GM12878 (cell line): ENCODE results near the gene ICE2. TPM values are rescaled to one million over a fixed set of nuclear protein-coding genes. Genes with fewer than 3 reads are reported as not detected.

Source experiments
- ATAC-seq: fragments of 200-7000 bp; cut with Tn5 transposase; 3 replicates; pipeline ENCODE4 v1.9.1; 2020; ENCODE audit warnings: mild to moderate bottlenecking, moderate library complexity
- BruUV-seq: library from RNA; stranded (reverse); fragments of 400-500 nt; replicated peaks from 2 replicates; lab custom pipeline; 2021; lab: Mats Ljungman, UMichigan
- CTCF ChIA-PET: fragments of 300-600 bp; sonication (Branson Sonifier 250); formaldehyde crosslinking; extraction: SDS; loops from one replicate; lab custom pipeline; 2021; ENCODE audit warnings: inconsistent platforms; lab: Yijun Ruan, JAX
- POLR2A ChIA-PET: fragments of 350-600 bp; formaldehyde crosslinking; extraction: SDS; loops from one replicate; lab custom pipeline; 2021; ENCODE audit warnings: inconsistent platforms; lab: Charles Lee
- RAD21 ChIA-PET: fragments of 300-600 bp; sonication (Branson Sonifier 250); formaldehyde crosslinking; loops from one replicate; lab custom pipeline; 2023; ENCODE audit warnings: antibody characterized with exemption; ENCODE audit not compliant: unreplicated experiment; lab: Charles Lee
- SMC1A ChIA-PET: fragments of 300-600 bp; sonication (Branson Sonifier 250); formaldehyde crosslinking; loops from one replicate; lab custom pipeline; 2023; ENCODE audit not compliant: unreplicated experiment, uncharacterized antibody; lab: Charles Lee
- DNase-seq: peaks from one replicate; pipeline ENCODE4 v3.0.0-alpha.2; 2011; ENCODE audit warnings: low read depth, low spot score
- FAIRE-seq: peaks from 3 replicates; lab custom pipeline; 2011; peaks lifted over from hg19 to GRCh38; lab: Jason Lieb, UNC
- H2AFZ ChIP-seq: 2 replicates; pipeline ENCODE4 v1.6.0; 2011; ENCODE audit warnings: low read depth, low read length, control low read depth; ENCODE audit not compliant: control insufficient read depth
- H3K27ac ChIP-seq: 2 replicates; pipeline ENCODE4 v1.5.1; 2011; ENCODE audit warnings: control low read depth; ENCODE audit not compliant: control insufficient read depth, insufficient read depth
- H3K27me3 ChIP-seq, 2 experiments: replicated peaks in 1 of 2; 2 replicates each; pipeline versions ENCODE4 v1.6.0 to v1.6.1; 2011; ENCODE audit warnings: low read length in 1 of 2; ENCODE audit not compliant: control insufficient read depth in 2 of 2, insufficient read depth in 2 of 2
- H3K36me3 ChIP-seq, 2 experiments: 2 replicates each; pipeline ENCODE4 v1.5.1; 2011; ENCODE audit warnings: low read length in 1 of 2; ENCODE audit not compliant: control insufficient read depth in 2 of 2, insufficient read depth in 2 of 2
- H3K4me1 ChIP-seq: 2 replicates; pipeline ENCODE4 v1.6.1; 2011; ENCODE audit warnings: mild to moderate bottlenecking, low read length, moderate library complexity, mixed read lengths; ENCODE audit not compliant: control insufficient read depth, insufficient read depth
- H3K4me2 ChIP-seq: 2 replicates; pipeline ENCODE4 v1.6.0; 2011; ENCODE audit warnings: control low read depth; ENCODE audit not compliant: control insufficient read depth, insufficient read depth
- H3K4me3 ChIP-seq: fragments of 200-600 bp; sonication (generic); 2 replicates; pipeline ENCODE4 v1.5.1; 2016
- H3K79me2 ChIP-seq: 2 replicates; pipeline ENCODE4 v1.6.0; 2011; ENCODE audit warnings: low read length; ENCODE audit not compliant: control insufficient read depth, insufficient read depth
- H3K9ac ChIP-seq: 2 replicates; pipeline ENCODE4 v1.8.0; 2011; ENCODE audit warnings: low read length, control low read depth, mixed read lengths; ENCODE audit not compliant: control insufficient read depth, insufficient read depth
- H3K9me3 ChIP-seq: replicated peaks from 3 replicates; pipeline ENCODE4 v1.5.1; 2011; ENCODE audit warnings: mild to moderate bottlenecking, low read length; ENCODE audit not compliant: control insufficient read depth, insufficient read depth
- H4K20me1 ChIP-seq: 2 replicates; pipeline ENCODE4 v1.6.0; 2011; ENCODE audit not compliant: control insufficient read depth, insufficient read depth
- CREB1 ChIP-seq: IDR thresholded peaks from 2 replicates; pipeline ENCODE4 v1.6.1; 2012; ENCODE audit warnings: low read depth, mild to moderate bottlenecking, inconsistent platforms
- CREM ChIP-seq: IDR thresholded peaks from 2 replicates; pipeline ENCODE4 v1.6.1; 2014; ENCODE audit warnings: antibody characterized with exemption, low read depth
- EZH2 ChIP-seq: IDR thresholded peaks from 2 replicates; pipeline ENCODE4 v1.6.1; 2012; ENCODE audit warnings: low read depth, mild to moderate bottlenecking, control low read depth, inconsistent platforms, low read length, borderline replicate concordance; ENCODE audit not compliant: control insufficient read depth
- IRF5 ChIP-seq: fragments of 450-650 bp; IDR thresholded peaks from 2 replicates; pipeline ENCODE4 v1.6.1; 2017; ENCODE audit warnings: borderline replicate concordance
- KLF5 ChIP-seq: fragments of 450-650 bp; IDR thresholded peaks from 2 replicates; pipeline ENCODE4 v1.6.1; 2014; ENCODE audit warnings: mild to moderate bottlenecking; ENCODE audit not compliant: partially characterized antibody
- LARP7 ChIP-seq: fragments of 450-650 bp; IDR thresholded peaks from 2 replicates; pipeline ENCODE4 v1.6.1; 2017; ENCODE audit warnings: mild to moderate bottlenecking
- MEF2B ChIP-seq: fragments of 450-650 bp; IDR thresholded peaks from 2 replicates; pipeline ENCODE4 v1.6.1; 2018; ENCODE audit warnings: mild to moderate bottlenecking, moderate library complexity; ENCODE audit not compliant: partially characterized antibody, poor library complexity, severe bottlenecking
- MTA2 ChIP-seq: fragments of 450-650 bp; IDR thresholded peaks from 2 replicates; pipeline ENCODE4 v1.6.1; 2016; ENCODE audit warnings: low read depth, mild to moderate bottlenecking, moderate library complexity
- NFYB ChIP-seq: IDR thresholded peaks from 2 replicates; pipeline ENCODE4 v1.6.1; 2011; ENCODE audit warnings: low read depth, mild to moderate bottlenecking, low read length, improper control_type of control experiment, moderate library complexity; ENCODE audit not compliant: insufficient read depth
- PAX5 ChIP-seq: IDR thresholded peaks from 2 replicates; pipeline ENCODE4 v1.6.1; 2011; ENCODE audit warnings: low read depth, low read length, borderline replicate concordance
- SRF ChIP-seq, 2 experiments: IDR thresholded peaks; 2 replicates each; pipeline ENCODE4 v1.6.1; 2011; ENCODE audit warnings: low read depth in 2 of 2, low read length in 2 of 2, mild to moderate bottlenecking in 1 of 2, moderate library complexity in 1 of 2
- TARDBP ChIP-seq: IDR thresholded peaks from 2 replicates; pipeline ENCODE4 v1.6.1; 2016; ENCODE audit warnings: borderline replicate concordance
- TCF3 ChIP-seq: IDR thresholded peaks from 2 replicates; pipeline ENCODE4 v1.6.1; 2012; ENCODE audit warnings: low read depth, mild to moderate bottlenecking, low read length, borderline replicate concordance; ENCODE audit not compliant: insufficient read depth
- ZNF217 ChIP-seq: fragments of 450-650 bp; IDR thresholded peaks from 2 replicates; pipeline ENCODE4 v1.6.1; 2017; ENCODE audit warnings: antibody characterized with exemption, mild to moderate bottlenecking
- ZNF24 ChIP-seq: fragments of 450-650 bp; IDR thresholded peaks from 2 replicates; pipeline ENCODE4 v1.6.1; 2017; ENCODE audit warnings: antibody characterized with exemption, mild to moderate bottlenecking
- ZNF274 ChIP-seq: IDR thresholded peaks from one replicate; pipeline ENCODE4 v1.8.0; 2011; ENCODE audit not compliant: insufficient read length, insufficient read depth
- WGBS: methylation state at CpG from one replicate; pipeline ENCODE4 v1.1.6; 2016; ENCODE audit warnings: low lambda C conversion rate; ENCODE audit not compliant: insufficient replicate concordance, insufficient coverage; ENCODE audit errors: missing lambda C conversion rate; 5-methylcytosine and 5-hydroxymethylcytosine counted together
- in situ Hi-C: fragments of 300-500 bp; cut with MboI; formaldehyde crosslinking; loops from 9 replicates; pipeline ENCODE4 v1.14.3; 2018; ENCODE audit warnings: mixed read lengths
- intact Hi-C: fragments of 100-400 bp; cut with micrococcal nuclease; formaldehyde crosslinking; loops from one replicate; pipeline ENCODE4 v1.14.2; 2022; ENCODE audit not compliant: unreplicated experiment
- polyA plus RNA-seq, 11 experiments: library from polyadenylated mRNA; depleted of rRNA in 4 of 11; unstranded in 6 of 11; stranded (reverse) in 5 of 11; fragments of >200 nt; fragmentation: Nextera tagmentation in 4 of 11; fragmentation: Illumina TruSeq in 1 of 11; extraction: Ambion mirVana in 4 of 11; extraction: Trizol in 1 of 11; gene quantifications; 1 replicate in 1 of 11; 2 replicates in 10 of 11; pipeline versions ENCODE4 v1.2.1 to v1.2.3, GENCODE V29; 2011 to 2016; ENCODE audit warnings: inconsistent platforms in 2 of 11, missing spikeins in 2 of 11, low read depth in 1 of 11
- total RNA-seq, 4 experiments: library from RNA; depleted of rRNA in 3 of 4; stranded (reverse); fragments of >200 nt in 3 of 4; fragmentation: Illumina TruSeq in 1 of 4; extraction: Trizol in 1 of 4; gene quantifications; 2 replicates each; pipeline versions ENCODE4 v1.2.1 to v1.2.3, GENCODE V29; 2013 to 2021

The ICE2 gene
- total and polyA plus RNA-seq, 10 of the 15 experiments (the other 5 are each of a cell fraction or from before 2014, with no cell fraction given) = 14.2 to 62.0 (median 44.9) TPM

DNA sequence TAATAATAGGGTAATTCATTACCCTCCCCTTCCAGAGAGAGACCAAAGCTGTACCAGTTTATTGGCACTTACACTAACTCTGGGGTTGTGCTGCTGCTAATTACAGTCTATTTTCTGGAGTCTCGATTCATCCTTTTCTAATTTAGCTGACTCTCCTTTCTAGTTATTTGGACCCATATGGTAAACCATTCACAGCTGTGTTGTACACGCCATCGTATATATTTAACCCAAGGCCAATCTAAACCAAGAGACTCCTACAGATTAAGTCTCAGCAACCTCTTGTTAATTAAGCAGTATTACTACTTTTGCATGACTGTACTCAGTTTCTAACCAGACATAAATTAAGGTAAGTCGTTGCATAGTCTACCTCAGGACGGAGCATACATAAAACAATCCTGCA, 103.6 kb downstream of the ICE2 start:
- Histone ChIP-seq H3K36me3 (peaks cover 0 to 19% of the 10 kb centered on the region in 2 experiments; a peak in 3 of 4 replicates), H3K4me1 (no peaks in the 10 kb centered on the region), H3K4me2 (no peak overlapping the region), H3K4me3 (no peak overlapping the region), H4K20me1 (no peaks in the 10 kb centered on the region; the same call in 1 of the 2 replicates), H3K9ac (no peak overlapping the region), H2AFZ (no peak overlapping the region), H3K79me2 (no peaks in the 10 kb centered on the region), H3K9me3 (no peaks in the 10 kb centered on the region), H3K27me3 (no peaks in the 10 kb centered on the region), H3K27ac (no peak overlapping the region)
- ChIA-PET CTCF (interaction anchor here (2.0 kb wide), 1 partner anchor 145 kb away, joined by 8 read pairs; no protein-coding TSS in a partner anchor), POLR2A (no interaction called here), RAD21 (interaction anchor here (1.0 kb wide), 1 partner anchor 48 kb away, joined by 3 read pairs; no protein-coding TSS in a partner anchor), SMC1A (no interaction called here)
- ATAC-seq (no peak), FAIRE-seq (no peak), DNase-seq (no peak)
- TF ChIP-seq CREM (no peak), CREB1 (no peak), SRF (IDR thresholded peaks at IDR 0.05; ENCODE audit: low read depth in 2 of 2, low read length in 2 of 2) (no peak), NFYB (no peak)
- no TSS peak for BruUV-seq
- in situ Hi-C loops = no loop called here
- intact Hi-C loops = no loop called here
- 98% methylated on average over 5 of the region's 5 CpGs for WGBS

GRCh38 chr15:60374628-60375081, 104.3 kb downstream of the ICE2 start:
- Histone ChIP-seq H3K36me3 (peaks cover 0 to 17% of the 10 kb centered on the region in 2 experiments; a peak in 3 of 4 replicates), H3K4me1 (no peaks in the 10 kb centered on the region)
- RAD21 ChIA-PET = interaction anchor here (1.0 kb wide), 1 partner anchor 48 kb away, joined by 3 read pairs; no protein-coding TSS in a partner anchor

More at GRCh38 chr15:60374628-60375081, 104.3 kb downstream of the ICE2 start:
- H2AFZ ChIP-seq = no peak overlapping the region
- TF ChIP-seq ZNF24 (no peak), ZNF217 (no peak), MEF2B (no peak), IRF5 (no peak), EZH2 (no peak), MTA2 (no peak), KLF5 (no peak), TCF3 (no peak), LARP7 (no peak), TARDBP (no peak), CREM (no peak), PAX5 (no peak), ZNF274 (no peak)
- no peak overlapping the region for H3K9ac ChIP-seq
- H3K9me3 ChIP-seq = no peaks in the 10 kb centered on the region
- H3K79me2 ChIP-seq = no peaks in the 10 kb centered on the region
- no peak overlapping the region for H3K4me3 ChIP-seq
- no peaks in the 10 kb centered on the region for H3K27me3 ChIP-seq
- POLR2A ChIA-PET = no interaction called here
- in situ Hi-C loops = loop anchor here (25.0 kb wide), 1 partner anchor 1463 kb away; no protein-coding TSS in a partner anchor
- DNase-seq (no peak), FAIRE-seq (no peak), ATAC-seq (no peak)
- no peak overlapping the region for H3K4me2 ChIP-seq
- BruUV-seq = no TSS peak
- SMC1A ChIA-PET = interaction anchor here (1.0 to 1.4 kb wide), 2 partner anchors 11 to 542 kb away, joined by 3 read pairs; no protein-coding TSS in a partner anchor
- intact Hi-C loops = no loop called here
- CTCF ChIA-PET = interaction anchor here (1.2 to 2.0 kb wide), 2 partner anchors 10 to 146 kb away, joined by 3 to 8 read pairs; no protein-coding TSS in a partner anchor
- no peak overlapping the region for H3K27ac ChIP-seq
- WGBS = 95% methylated on average over 7 of the region's 7 CpGs
- H4K20me1 ChIP-seq = no peaks in the 10 kb centered on the region
